HepG2 (cell line): ENCODE data around the gene CMPK2. TPM values are rescaled to one million over a fixed set of nuclear protein-coding genes. Genes with fewer than 3 reads are reported as not detected.
A peak's percentile ranks its signal among the peaks of the same experiment; 100 is the strongest.

Experiments
- ATAC-seq: fragments of 200-7000 bp; cut with Tn5 transposase; 3 replicates; pipeline ENCODE4 v1.9.1; 2020; ENCODE audit warnings: mild to moderate bottlenecking, moderate library complexity
- BruUV-seq: library from RNA; stranded (reverse); fragments of 400-500 nt; replicated peaks from 2 replicates; lab custom pipeline; 2021; lab: Mats Ljungman, UMichigan
- CTCF ChIA-PET: fragments of 300-600 bp; formaldehyde crosslinking; extraction: SDS; loops from one replicate; lab custom pipeline; 2021; ENCODE audit warnings: low total read pairs, inconsistent platforms, low intra/inter-chr PET ratio; lab: Yijun Ruan, JAX
- POLR2A ChIA-PET: fragments of 350-600 bp; sonication (Branson Sonifier 250); formaldehyde crosslinking; loops from one replicate; lab custom pipeline; 2020; ENCODE audit warnings: antibody characterized with exemption, inconsistent platforms; lab: Yijun Ruan, JAX
- DNase-seq: peaks from one replicate; pipeline ENCODE4 v3.0.0-alpha.2; 2015; ENCODE audit warnings: low spot score
- FAIRE-seq: peaks from 3 replicates; lab custom pipeline; 2011; peaks lifted over from hg19 to GRCh38; lab: Jason Lieb, UNC
- H2AFZ ChIP-seq: one replicate; pipeline ENCODE4 v1.6.1; 2011; ENCODE audit warnings: low read length, inconsistent platforms
- H3K27ac ChIP-seq: fragments of 300-600 bp; 3 replicates; pipeline ENCODE4 v1.8.0; 2011; ENCODE audit warnings: mixed run types, mild to moderate bottlenecking, mixed read lengths, low read length, inconsistent platforms; ENCODE audit not compliant: insufficient read depth; ENCODE audit errors: extremely low read length
- H3K27me3 ChIP-seq, 2 experiments: fragments of 200-600 bp in 1 of 2; 2 replicates in 1 of 2; 3 replicates in 1 of 2; pipeline versions ENCODE4 v1.6.0 to v1.8.0; 2011; ENCODE audit warnings: low read length in 2 of 2, mild to moderate bottlenecking in 2 of 2, moderate library complexity in 2 of 2, inconsistent platforms in 1 of 2; ENCODE audit not compliant: insufficient read depth in 2 of 2, control insufficient read depth in 1 of 2
- H3K36me3 ChIP-seq, 2 experiments: fragments of 200-600 bp in 1 of 2; replicated peaks in 1 of 2; 2 replicates in 1 of 2; 3 replicates in 1 of 2; pipeline versions ENCODE4 v1.5.1 to v1.8.0; 2011; ENCODE audit warnings: low read length in 2 of 2, inconsistent platforms in 1 of 2; ENCODE audit not compliant: insufficient read depth in 2 of 2, control insufficient read depth in 1 of 2
- H3K4me1 ChIP-seq: 2 replicates; pipeline ENCODE4 v1.5.1; 2012; ENCODE audit warnings: low read length, inconsistent platforms; ENCODE audit not compliant: insufficient read depth
- H3K4me2 ChIP-seq: 2 replicates; pipeline ENCODE4 v1.6.0; 2011; ENCODE audit warnings: low read depth, low read length, inconsistent platforms
- H3K4me3 ChIP-seq, 3 experiments: fragments of 200-600 bp in 1 of 3; sonication (generic), shearing (Covaris generic) in 1 of 3; replicated peaks in 1 of 3; 2 replicates each; pipeline ENCODE4 v1.5.1; 2011 to 2016; ENCODE audit warnings: low read length in 3 of 3, inconsistent platforms in 2 of 3, low read depth in 2 of 3, mild to moderate bottlenecking in 2 of 3, control low read depth in 1 of 3, mixed read lengths in 1 of 3; ENCODE audit not compliant: insufficient read depth in 1 of 3
- H3K79me2 ChIP-seq: one replicate; pipeline ENCODE4 v1.6.1; 2011; ENCODE audit warnings: low read length, inconsistent platforms; ENCODE audit not compliant: insufficient read depth
- H3K9ac ChIP-seq: 2 replicates; pipeline ENCODE4 v1.6.0; 2011; ENCODE audit warnings: mild to moderate bottlenecking, low read depth, low read length, inconsistent platforms; ENCODE audit not compliant: insufficient read depth
- H3K9me3 ChIP-seq: 2 replicates; pipeline ENCODE4 v1.5.1; 2012; ENCODE audit warnings: mild to moderate bottlenecking, low read length
- H4K20me1 ChIP-seq: 2 replicates; pipeline ENCODE4 v1.6.0; 2011; ENCODE audit warnings: inconsistent platforms, mild to moderate bottlenecking, low read length, moderate library complexity; ENCODE audit not compliant: insufficient read depth
- ARID3A ChIP-seq: IDR thresholded peaks from 2 replicates; pipeline ENCODE4 v1.6.1; 2012; ENCODE audit warnings: low read depth, low read length, improper control_type of control experiment
- BRF2 ChIP-seq: sonication (generic); formaldehyde crosslinking; IDR thresholded peaks from 2 replicates; pipeline ENCODE4 v1.8.1; 2022; ENCODE audit warnings: mild to moderate bottlenecking, missing genetic modification reagents
- HES4 ChIP-seq: sonication (generic); formaldehyde crosslinking; IDR thresholded peaks from 2 replicates; pipeline ENCODE4 v1.9.0; 2021; ENCODE audit warnings: mild to moderate bottlenecking, missing genetic modification reagents, borderline replicate concordance
- HINFP ChIP-seq: sonication (generic); formaldehyde crosslinking; IDR thresholded peaks from 2 replicates; pipeline ENCODE4 v1.4.0; 2020; ENCODE audit warnings: low read depth, mild to moderate bottlenecking, missing genetic modification reagents
- KDM4B ChIP-seq: sonication (generic); formaldehyde crosslinking; IDR thresholded peaks from 2 replicates; pipeline ENCODE4 v1.4.0; 2020; ENCODE audit warnings: missing genetic modification reagents
- MAFG ChIP-seq: sonication (generic); formaldehyde crosslinking; IDR thresholded peaks from 2 replicates; pipeline ENCODE4 v1.5.1; 2020; ENCODE audit warnings: mild to moderate bottlenecking, missing genetic modification reagents
- MBD4 ChIP-seq: IDR thresholded peaks from 2 replicates; pipeline ENCODE4 v1.6.1; 2012; ENCODE audit warnings: low read length, inconsistent platforms, borderline replicate concordance
- NFIB ChIP-seq: sonication (generic); formaldehyde crosslinking; IDR thresholded peaks from 2 replicates; pipeline ENCODE4 v1.9.0; 2021; ENCODE audit warnings: missing genetic modification reagents, mild to moderate bottlenecking, borderline replicate concordance
- PAF1 ChIP-seq: IDR thresholded peaks from 2 replicates; pipeline ENCODE4 v1.6.1; 2016; ENCODE audit warnings: missing genetic modification reagents, missing compliant biosample characterization
- SNRNP70 ChIP-seq: fragments of 200-400 bp; formaldehyde crosslinking; IDR thresholded peaks from 2 replicates; pipeline ENCODE4 v1.6.1; 2017; ENCODE audit warnings: mild to moderate bottlenecking, low read depth, low read length, moderate library complexity
- SP5 ChIP-seq: IDR thresholded peaks from 2 replicates; pipeline ENCODE4 v1.6.1; 2016; ENCODE audit warnings: low read depth, borderline replicate concordance
- STAG1 ChIP-seq: sonication (generic); formaldehyde crosslinking; IDR thresholded peaks from 2 replicates; pipeline ENCODE4 v1.4.0; 2020; ENCODE audit warnings: missing genetic modification reagents
- ZBTB26 ChIP-seq: IDR thresholded peaks from 2 replicates; pipeline ENCODE4 v1.6.1; 2016; ENCODE audit warnings: missing compliant biosample characterization, missing genetic modification reagents, borderline replicate concordance
- ZBTB42 ChIP-seq: sonication (generic); formaldehyde crosslinking; IDR thresholded peaks from 2 replicates; pipeline ENCODE4 v1.5.0; 2020; ENCODE audit warnings: mild to moderate bottlenecking, missing genetic modification reagents
- ZFY ChIP-seq: sonication (generic); formaldehyde crosslinking; IDR thresholded peaks from 2 replicates; pipeline ENCODE4 v1.4.0; 2020; ENCODE audit warnings: missing genetic modification reagents
- ZNF3 ChIP-seq: IDR thresholded peaks from 2 replicates; pipeline ENCODE4 v1.7.0; 2017; ENCODE audit warnings: inconsistent platforms
- ZNF615 ChIP-seq: sonication (generic); formaldehyde crosslinking; IDR thresholded peaks from 2 replicates; pipeline ENCODE4 v1.5.0; 2020; ENCODE audit warnings: mild to moderate bottlenecking, missing genetic modification reagents, borderline replicate concordance
- ZSCAN29 ChIP-seq: sonication (generic); formaldehyde crosslinking; conservative IDR thresholded peaks from 2 replicates; pipeline ENCODE4 v1.4.0; 2020; ENCODE audit warnings: mild to moderate bottlenecking, missing genetic modification reagents
- WGBS: methylation state at CpG from one replicate; pipeline ENCODE4 v1.1.6; 2017; ENCODE audit warnings: low lambda C conversion rate; 5-methylcytosine and 5-hydroxymethylcytosine counted together
- in situ Hi-C: cut with HindIII; loops from 2 replicates; pipeline ENCODE4 v1.10.0; 2017; ENCODE audit warnings: low pct_unique_long_range_greater_than_20kb; ENCODE audit not compliant: extremely low pct_ligation_motif_present
- intact Hi-C: fragments of 100-400 bp; cut with micrococcal nuclease; formaldehyde crosslinking; loops from one replicate; pipeline ENCODE4 v1.10.0; 2022; ENCODE audit not compliant: unreplicated experiment
- polyA plus RNA-seq, 8 experiments: library from polyadenylated mRNA; depleted of rRNA in 3 of 8; stranded (reverse) in 7 of 8; unstranded in 1 of 8; fragments of >200 nt; fragmentation: Illumina TruSeq in 4 of 8; extraction: Trizol in 4 of 8; gene quantifications; 2 replicates each; pipeline versions ENCODE4 v1.2.1 to v1.2.3, GENCODE V29; 2011 to 2016; ENCODE audit warnings: low read depth in 4 of 8, missing spikeins in 1 of 8, mixed read lengths in 1 of 8; ENCODE audit not compliant: insufficient read depth in 1 of 8
- total RNA-seq, 5 experiments: library from RNA; depleted of rRNA; stranded (reverse); fragments of >200 nt; fragmentation: Illumina TruSeq; extraction: Trizol; gene quantifications; 2 replicates each; pipeline ENCODE4 v1.2.3, GENCODE V29; 2016; ENCODE audit warnings: low read depth in 1 of 5
- TF ChIP-seq, protein P1 (sequence below): sonication (generic); formaldehyde crosslinking; IDR thresholded peaks from 2 replicates; pipeline ENCODE4 v1.5.0; 2020; ENCODE audit warnings: mild to moderate bottlenecking, missing genetic modification reagents, moderate library complexity

Gene CMPK2
- total and polyA plus RNA-seq, 2 of the 13 experiments (the other 11 are each of a cell fraction or from before 2014, with no cell fraction given): 0.04 to 1.0 TPM

DNA sequence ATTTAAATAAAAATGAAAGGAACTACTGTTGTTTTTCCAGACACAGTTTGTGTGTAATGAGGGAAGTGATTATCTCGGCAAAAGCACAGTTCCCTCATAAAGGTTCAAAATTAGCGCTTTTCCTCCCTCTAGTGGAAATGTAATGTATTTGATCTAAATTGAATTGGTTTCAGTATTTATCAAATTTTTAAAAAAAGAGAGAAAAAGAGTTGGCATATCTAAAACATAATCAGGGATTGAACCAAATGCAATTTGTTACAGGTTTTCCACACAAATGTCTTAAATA lies 37.5 kb downstream of the CMPK2 start:
- 0% methylated on average over 2 of the region's 2 CpGs for WGBS
- POLR2A ChIA-PET: no interaction called here
- no peaks in the 10 kb centered on the region for H3K36me3 ChIP-seq
- DNase-seq (peak; percentile 26), ATAC-seq (0 out of 3 replicates have a peak, but pooled peaks have one; percentile 29), FAIRE-seq (no peak)
- no peaks in the 10 kb centered on the region for H4K20me1 ChIP-seq
- no peak overlapping the region for H2AFZ ChIP-seq
- no peaks in the 10 kb centered on the region for H3K79me2 ChIP-seq
- no peak overlapping the region for H3K4me2 ChIP-seq
- no peak overlapping the region for H3K27ac ChIP-seq
- no peak overlapping the region for H3K9ac ChIP-seq
- in situ Hi-C loops (no loop called here), intact Hi-C loops (loop anchor here (5.0 kb wide), 1 partner anchor 214 kb away; no protein-coding TSS in a partner anchor)
- BruUV-seq: no TSS peak
- CTCF ChIA-PET: interaction anchor here (1.4 kb wide), 1 partner anchor 38 kb away, joined by 4 read pairs; no protein-coding TSS in a partner anchor
- peaks cover 22% of the 10 kb centered on the region; the same call in 1 of the 2 replicates for H3K9me3 ChIP-seq
- H3K4me3 ChIP-seq: no peak overlapping the region
- H3K27me3 ChIP-seq: peaks cover 0 to 3% of the 10 kb centered on the region in 2 experiments; a peak in 1 of 5 replicates
- H3K4me1 ChIP-seq: no peaks in the 10 kb centered on the region
- TF ChIP-seq MAFG (CRISPR knock-in tag): no peak
- TF ChIP-seq ZNF3 (CRISPR knock-in tag): no peak
- TF ChIP-seq ZFY (CRISPR knock-in tag): no peak
- TF ChIP-seq ARID3A: peak; percentile 34; the same call in 1 of the 2 replicates
- no peak for TF ChIP-seq ZBTB26 (CRISPR knock-in tag)
- TF ChIP-seq HINFP (CRISPR knock-in tag): no peak
- TF ChIP-seq MBD4: no peak
- TF ChIP-seq KDM4B (CRISPR knock-in tag): no peak
- no peak for TF ChIP-seq NFIB
- no peak for TF ChIP-seq ZBTB42 (CRISPR knock-in tag)
- TF ChIP-seq ZSCAN29 (CRISPR knock-in tag): no peak
- TF ChIP-seq SP5 (CRISPR knock-in tag): no peak
- no peak for TF ChIP-seq ZNF615
- no peak for TF ChIP-seq PAF1 (CRISPR knock-in tag)
- TF ChIP-seq, protein P1, sequence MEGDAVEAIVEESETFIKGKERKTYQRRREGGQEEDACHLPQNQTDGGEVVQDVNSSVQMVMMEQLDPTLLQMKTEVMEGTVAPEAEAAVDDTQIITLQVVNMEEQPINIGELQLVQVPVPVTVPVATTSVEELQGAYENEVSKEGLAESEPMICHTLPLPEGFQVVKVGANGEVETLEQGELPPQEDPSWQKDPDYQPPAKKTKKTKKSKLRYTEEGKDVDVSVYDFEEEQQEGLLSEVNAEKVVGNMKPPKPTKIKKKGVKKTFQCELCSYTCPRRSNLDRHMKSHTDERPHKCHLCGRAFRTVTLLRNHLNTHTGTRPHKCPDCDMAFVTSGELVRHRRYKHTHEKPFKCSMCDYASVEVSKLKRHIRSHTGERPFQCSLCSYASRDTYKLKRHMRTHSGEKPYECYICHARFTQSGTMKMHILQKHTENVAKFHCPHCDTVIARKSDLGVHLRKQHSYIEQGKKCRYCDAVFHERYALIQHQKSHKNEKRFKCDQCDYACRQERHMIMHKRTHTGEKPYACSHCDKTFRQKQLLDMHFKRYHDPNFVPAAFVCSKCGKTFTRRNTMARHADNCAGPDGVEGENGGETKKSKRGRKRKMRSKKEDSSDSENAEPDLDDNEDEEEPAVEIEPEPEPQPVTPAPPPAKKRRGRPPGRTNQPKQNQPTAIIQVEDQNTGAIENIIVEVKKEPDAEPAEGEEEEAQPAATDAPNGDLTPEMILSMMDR (CRISPR knock-in tag): 0 out of 2 replicates have a peak, but pooled peaks have one; percentile 17
- no peak for TF ChIP-seq SNRNP70
- TF ChIP-seq HES4 (CRISPR knock-in tag): no peak
- TF ChIP-seq STAG1: peak; percentile 50
- TF ChIP-seq BRF2 (CRISPR knock-in tag): no peak
